SKM-1 treated with dmso at 0.1 percent for 144 hours (cell line): ENCODE measurements around the gene NMB.
A peak's percentile ranks its signal among the peaks of the same experiment; 100 is the strongest.
"Not testable (repeated sequence)": the region's sequence is repeated elsewhere in the genome, so short reads cannot be mapped to it uniquely, and the experiment has no call there.

Source experiments
- DNase-seq: peaks from one replicate; lab custom pipeline; 2025; ENCODE audit not compliant: unreplicated experiment; lab: John Stamatoyannopoulos, UW

The NMB gene

DNA sequence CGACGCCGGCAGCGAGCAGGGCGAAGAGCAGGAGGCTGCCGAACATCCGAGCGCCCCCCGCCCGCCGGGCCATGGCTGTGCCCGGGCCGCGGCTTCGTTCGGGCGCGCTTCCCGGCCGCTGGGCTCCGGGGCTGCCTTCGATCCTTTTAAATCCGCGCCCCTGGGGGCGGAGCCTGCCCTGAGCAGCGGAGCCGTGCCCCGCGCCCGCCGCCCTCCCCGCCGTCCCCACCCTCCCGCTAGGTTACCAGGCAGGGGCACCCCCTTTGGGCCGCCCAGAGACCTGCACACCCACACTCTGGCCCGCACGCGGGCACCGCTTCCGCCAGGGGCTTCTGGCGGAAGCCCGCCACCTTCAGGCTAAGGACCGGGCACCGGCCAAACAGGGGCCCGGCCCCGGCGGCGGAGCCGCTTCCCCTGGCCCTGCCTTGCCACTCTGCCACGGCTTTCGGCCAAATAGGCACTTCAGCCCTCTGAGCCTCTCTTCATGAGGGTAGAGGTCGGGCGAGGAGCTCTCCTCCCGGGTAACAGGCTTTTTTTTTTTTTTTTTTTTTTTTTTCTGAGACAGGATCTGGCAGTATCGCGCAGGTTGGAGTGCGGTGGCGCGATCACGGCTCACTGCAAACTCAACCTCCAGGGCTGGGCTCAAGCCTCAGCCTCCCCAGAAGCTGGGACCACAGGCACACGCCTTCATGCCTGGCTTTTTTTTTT is at the start of gene NMB:
NMB (minus strand) TSS at position 120 of the 708 bp plus-strand sequence; CDS start at position 73, 47 bp downstream.
- peak; percentile 83 for DNase-seq

GRCh38 chr15:84703808-84704207 is 45.8 kb upstream of the NMB start:
- DNase-seq: no peak

DNA sequence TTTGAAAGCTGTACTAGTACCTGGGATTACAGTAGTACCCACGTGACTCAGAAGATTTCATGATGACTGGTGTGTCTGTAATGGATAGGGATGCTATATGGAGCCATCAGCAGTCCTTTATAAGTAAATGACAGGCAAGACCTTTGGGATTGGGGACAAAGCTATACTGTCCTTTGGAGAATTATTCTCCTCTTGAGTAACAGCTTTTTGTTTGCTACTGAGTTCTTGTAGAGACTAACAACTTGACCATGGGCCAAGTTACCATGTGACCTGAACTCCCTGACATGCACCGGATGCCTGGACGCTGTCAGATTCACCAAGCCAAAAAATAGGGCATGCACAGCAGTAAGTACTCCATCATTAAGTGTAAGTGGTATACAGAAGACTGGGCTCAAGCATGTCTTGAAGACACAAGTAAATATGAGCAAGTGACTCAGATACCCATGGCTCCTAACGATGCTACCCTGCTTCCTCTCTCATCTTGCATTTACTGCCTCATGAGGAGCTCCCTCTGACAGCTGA is 45.0 kb upstream of the NMB start:
- DNase-seq: no peak

GRCh38 chr15:84699538-84700191 is 41.7 kb upstream of the NMB start:
- no peak for DNase-seq

- DNase-seq: no peak
Observed at GRCh38 chr15:84697236-84697990, 39.4 kb upstream of the NMB start.

- DNase-seq: no peak
Observed at GRCh38 chr15:84696757-84697156, 38.8 kb upstream of the NMB start.

DNA sequence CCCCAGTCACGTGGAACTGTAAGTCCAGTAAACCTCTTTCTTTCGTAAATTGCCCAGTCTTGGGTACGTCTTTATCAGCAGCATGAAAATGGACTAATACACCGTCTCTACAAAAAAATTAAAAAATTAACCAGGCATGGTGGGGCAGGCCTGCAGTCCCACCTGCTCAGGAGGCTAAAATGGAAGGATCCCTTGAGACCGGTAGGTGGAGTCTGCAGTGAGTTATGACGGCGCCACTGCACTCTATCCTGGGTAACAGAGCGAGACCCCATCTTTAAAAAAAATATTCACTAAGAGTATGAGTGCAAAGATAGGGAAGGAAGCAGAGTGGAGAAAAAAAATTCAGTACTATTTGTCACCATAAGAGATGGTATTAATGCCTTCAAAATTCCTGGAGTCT is 32.3 kb upstream of the NMB start:
- DNase-seq: no peak

GRCh38 chr15:84689858-84690257 is 31.9 kb upstream of the NMB start:
- DNase-seq: no peak

GRCh38 chr15:84686446-84686845 is 28.4 kb upstream of the NMB start:
- not testable (repeated sequence) for DNase-seq

GRCh38 chr15:84685304-84685703 is 27.3 kb upstream of the NMB start:
- no peak for DNase-seq

GRCh38 chr15:84684092-84684491 is 26.1 kb upstream of the NMB start:
- no peak for DNase-seq

DNA sequence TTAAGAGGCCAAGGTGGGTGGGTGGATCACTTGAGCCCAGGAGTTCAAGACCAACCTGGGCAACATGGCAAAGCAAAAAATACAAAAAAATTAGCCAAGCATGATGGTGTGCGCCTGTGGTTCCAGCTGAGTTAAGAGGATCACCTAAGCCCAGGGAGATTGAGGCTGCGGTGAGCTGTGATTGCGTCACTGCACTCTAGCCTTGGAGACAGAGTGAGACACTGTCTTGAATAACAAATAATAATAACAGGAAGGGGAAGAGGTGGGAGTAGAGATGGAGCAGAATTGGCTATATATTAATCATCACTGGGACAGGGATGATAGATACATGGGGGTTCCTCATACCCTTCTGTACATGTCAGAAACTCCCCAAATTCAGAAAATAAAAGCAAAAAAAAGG is 23.8 kb upstream of the NMB start:
- DNase-seq: no peak

DNA sequence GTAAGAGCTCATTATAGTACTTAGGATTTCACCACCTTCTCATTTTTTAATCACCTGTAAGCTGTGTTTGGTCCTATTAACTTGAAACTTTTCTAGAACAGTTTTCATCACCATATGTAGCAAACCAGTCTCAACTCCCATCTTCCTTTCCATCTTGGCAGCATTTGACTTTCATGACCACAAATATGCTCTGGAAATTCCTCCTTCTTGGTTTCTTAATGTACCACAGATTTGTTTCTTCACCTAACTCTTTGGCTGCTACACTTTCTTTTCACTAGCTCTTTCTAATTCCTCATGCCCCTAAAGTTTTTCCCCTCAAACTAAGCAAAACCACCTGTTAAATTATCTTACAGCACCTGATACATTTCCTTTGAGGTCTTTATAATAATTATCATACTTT is 13.2 kb upstream of the NMB start:
- DNase-seq: no peak

DNA sequence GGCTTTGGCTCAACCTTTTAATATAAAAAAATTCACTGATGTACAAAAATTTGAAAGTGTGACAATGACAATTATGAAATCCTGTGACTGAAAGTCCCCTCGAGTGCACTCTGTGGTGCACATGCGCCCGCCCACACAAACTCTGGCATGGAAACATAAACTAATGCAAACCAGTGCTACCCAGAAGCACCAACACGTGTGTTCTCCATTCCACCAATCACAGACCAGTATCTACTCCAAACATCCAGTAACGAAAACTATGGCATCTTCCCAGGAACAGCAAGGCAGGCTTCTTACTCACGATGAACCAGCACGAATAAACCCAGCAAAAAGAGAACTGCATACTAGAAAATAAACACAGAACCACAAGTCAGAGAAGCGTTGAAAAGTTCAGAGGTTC is 11.7 kb upstream of the NMB start:
- DNase-seq: no peak

- DNase-seq: no peak
Observed at GRCh38 chr15:84668221-84668982, 10.4 kb upstream of the NMB start.

DNA sequence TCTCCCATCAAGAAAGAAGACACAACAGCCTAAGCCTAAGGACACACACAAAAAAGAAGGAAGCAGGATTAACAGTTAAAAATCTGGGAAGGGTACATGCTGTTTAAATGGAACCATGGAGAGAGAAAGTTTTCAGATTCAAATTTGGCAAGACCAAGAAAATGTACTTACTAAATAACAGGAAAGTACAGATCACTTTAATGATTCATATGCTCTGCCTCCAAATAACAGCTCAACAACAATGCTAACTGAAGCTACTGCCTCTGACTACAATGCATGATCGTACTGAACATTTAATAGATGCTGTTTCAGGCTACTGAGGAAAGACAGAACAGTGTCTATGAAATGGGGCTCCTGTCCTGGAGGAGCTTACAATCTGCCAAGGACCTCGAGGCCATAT is 8.4 kb upstream of the NMB start:
- no peak for DNase-seq

DNA sequence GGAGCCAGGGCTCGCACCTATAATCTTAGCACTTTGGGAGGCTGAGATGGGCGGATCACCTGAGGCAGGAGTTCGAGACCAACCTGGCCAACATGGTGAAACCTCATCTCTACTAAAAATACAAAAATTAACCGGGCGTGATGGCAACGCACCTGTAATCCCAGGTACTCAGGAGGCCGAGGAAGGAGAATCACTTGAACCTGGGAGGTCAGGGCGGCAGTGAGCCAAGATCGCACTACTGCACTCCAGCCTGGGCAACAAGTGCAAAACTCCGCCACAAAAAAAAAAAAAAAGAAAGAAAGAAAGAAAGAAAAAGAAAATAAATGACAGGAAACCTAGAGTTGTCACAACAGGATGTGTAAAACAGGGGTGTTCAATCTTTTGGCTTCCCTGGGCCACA is 3.0 kb upstream of the NMB start:
- no peak for DNase-seq

- no peak for DNase-seq
Observed at GRCh38 chr15:84659904-84660781, 2.1 kb upstream of the NMB start.

DNA sequence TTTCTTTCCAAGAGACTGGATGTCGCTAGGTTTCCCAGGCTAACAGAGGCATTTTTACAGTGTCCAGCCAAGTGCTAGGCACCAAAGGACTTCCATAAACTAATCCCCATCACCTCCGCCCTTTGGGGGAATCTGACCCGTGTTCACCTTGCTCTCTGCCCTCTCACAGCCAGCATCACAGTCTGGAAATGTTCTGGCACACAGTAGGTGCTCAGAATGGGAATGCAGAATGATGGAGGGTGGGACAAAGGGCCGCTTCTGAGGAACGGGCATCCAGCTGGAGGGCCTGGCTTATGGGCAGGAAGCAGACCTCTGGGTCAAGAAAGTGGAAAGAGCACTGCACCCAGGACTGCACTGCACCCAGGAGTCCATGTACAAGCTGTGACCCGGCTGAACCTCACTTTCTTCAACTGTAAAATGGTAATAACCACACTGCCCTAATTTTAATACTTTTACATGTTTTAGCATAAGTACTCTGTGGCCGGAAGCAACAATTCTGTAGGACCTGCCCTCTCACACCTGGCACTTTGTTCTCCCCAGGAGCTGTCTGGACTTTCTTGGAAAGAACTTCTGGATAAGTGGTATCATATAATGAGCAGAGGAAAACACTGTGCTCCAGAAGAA is 901 bp upstream of the NMB start:
- DNase-seq: no peak

- no peak for DNase-seq
Observed at GRCh38 chr15:84657748-84658079, 285 bp downstream of the NMB start.
